ENCODE results near the gene USP12.

The USP12 gene

GRCh38 chr13:27186295-27186694 lies 14.7 kb upstream of the USP12 start:
- no peak for DNase-seq (ENCODE audit: low spot score)

- DNase-seq (ENCODE audit: low spot score) = no peak
Observed at GRCh38 chr13:27183561-27184147, 12.0 kb upstream of the USP12 start.

GRCh38 chr13:27182844-27183497 lies 11.4 kb upstream of the USP12 start:
- peak; percentile 19 for DNase-seq (ENCODE audit: low spot score)

GRCh38 chr13:27182054-27182453 lies 10.4 kb upstream of the USP12 start:
- no peak for DNase-seq (ENCODE audit: low spot score)

GRCh38 chr13:27177852-27178251 lies 6.2 kb upstream of the USP12 start:
- DNase-seq (ENCODE audit: low spot score) = no peak

GRCh38 chr13:27176470-27177410 lies 5.1 kb upstream of the USP12 start:
- DNase-seq (ENCODE audit: low spot score) = no peak

GRCh38 chr13:27174766-27175455 lies 3.3 kb upstream of the USP12 start:
- DNase-seq (ENCODE audit: low spot score) = no peak

GRCh38 chr13:27172495-27172842 lies 858 bp upstream of the USP12 start:
- DNase-seq (ENCODE audit: low spot score) = no peak

GRCh38 chr13:27171827-27172494 lies 350 bp upstream of the USP12 start:
- DNase-seq (ENCODE audit: low spot score) = peak; percentile 83

GRCh38 chr13:27170516-27171243 lies 931 bp downstream of the USP12 start:
- DNase-seq (ENCODE audit: low spot score) = peak; percentile 67

- DNase-seq (ENCODE audit: low spot score) = no peak
Observed at GRCh38 chr13:27170221-27170515, 1.4 kb downstream of the USP12 start.

GRCh38 chr13:27168906-27169657 lies 2.5 kb downstream of the USP12 start:
- DNase-seq (ENCODE audit: low spot score) = no peak

- DNase-seq (ENCODE audit: low spot score) = no peak
Observed at GRCh38 chr13:27168086-27168485, 3.5 kb downstream of the USP12 start.

GRCh38 chr13:27166313-27166712 lies 5.3 kb downstream of the USP12 start:
- DNase-seq (ENCODE audit: low spot score) = no peak

GRCh38 chr13:27161980-27162379 lies 9.6 kb downstream of the USP12 start:
- DNase-seq (ENCODE audit: low spot score) = no peak

- DNase-seq (ENCODE audit: low spot score) = no peak
Observed at GRCh38 chr13:27161423-27161822, 10.2 kb downstream of the USP12 start.

- DNase-seq (ENCODE audit: low spot score) = no peak
Observed at GRCh38 chr13:27160657-27161295, 10.8 kb downstream of the USP12 start.

- DNase-seq (ENCODE audit: low spot score) = no peak
Observed at GRCh38 chr13:27159806-27160563, 11.6 kb downstream of the USP12 start.

- no peak for DNase-seq (ENCODE audit: low spot score)
Observed at GRCh38 chr13:27158335-27158734, 13.3 kb downstream of the USP12 start.
